Measurements from ENCODE around the gene UBXN11.

Gene UBXN11

GRCh38 chr1:26283871-26284596 is 22.4 kb downstream of the UBXN11 start:
- DNase-seq = no peak

- DNase-seq = no peak
Measured at GRCh38 chr1:26283279-26283853, 23.1 kb downstream of the UBXN11 start.

- no peak for DNase-seq
Measured at GRCh38 chr1:26282401-26282918, 24.0 kb downstream of the UBXN11 start.

GRCh38 chr1:26281971-26282370 is 24.5 kb downstream of the UBXN11 start:
- DNase-seq = no peak

GRCh38 chr1:26281091-26281958 is 25.1 kb downstream of the UBXN11 start:
- DNase-seq = no peak

- DNase-seq = no peak
Measured at GRCh38 chr1:26280333-26281042, 25.9 kb downstream of the UBXN11 start.

GRCh38 chr1:26279456-26280332 is 26.7 kb downstream of the UBXN11 start, which contains the start of gene SH3BGRL3:
TSS of gene SH3BGRL3 (plus strand) at chr1:26280086. CDS start at chr1:26280156, 70 bp downstream.
- DNase-seq = peak; percentile 55

GRCh38 chr1:26278724-26279455 is 27.5 kb downstream of the UBXN11 start:
- DNase-seq = no peak

- no peak for DNase-seq
Measured at GRCh38 chr1:26278303-26278702, 28.1 kb downstream of the UBXN11 start.

GRCh38 chr1:26277719-26278118 is 28.7 kb downstream of the UBXN11 start:
- no peak for DNase-seq

- DNase-seq = no peak
Measured at GRCh38 chr1:26277261-26277661, 29.2 kb downstream of the UBXN11 start.

GRCh38 chr1:26276432-26276838 is 30.0 kb downstream of the UBXN11 start:
- DNase-seq = no peak

- DNase-seq = no peak
Measured at GRCh38 chr1:26275580-26276431, 30.6 kb downstream of the UBXN11 start.

- no peak for DNase-seq
Measured at GRCh38 chr1:26274801-26275425, 31.5 kb downstream of the UBXN11 start.

GRCh38 chr1:26269198-26269550 is 37.3 kb downstream of the UBXN11 start:
- no peak for DNase-seq

- DNase-seq = no peak
Measured at GRCh38 chr1:26268290-26269197, 37.9 kb downstream of the UBXN11 start.

- DNase-seq = no peak
Measured at GRCh38 chr1:26265405-26265804, 41.0 kb downstream of the UBXN11 start.

GRCh38 chr1:26263212-26263611 is 43.2 kb downstream of the UBXN11 start:
- DNase-seq = no peak

- no peak for DNase-seq
Measured at GRCh38 chr1:26259578-26259977, 46.9 kb downstream of the UBXN11 start.
